Measurements from ENCODE around the gene TLN1. TPM values are rescaled to one million over a fixed set of nuclear protein-coding genes. Genes with fewer than 3 reads are reported as not detected.

The TLN1 gene
- polyA plus RNA-seq (ENCODE audit: insufficient read length in 3 of 3) = 100 to 1,000 TPM; 142 to 154 (median 143) TPM

DNA sequence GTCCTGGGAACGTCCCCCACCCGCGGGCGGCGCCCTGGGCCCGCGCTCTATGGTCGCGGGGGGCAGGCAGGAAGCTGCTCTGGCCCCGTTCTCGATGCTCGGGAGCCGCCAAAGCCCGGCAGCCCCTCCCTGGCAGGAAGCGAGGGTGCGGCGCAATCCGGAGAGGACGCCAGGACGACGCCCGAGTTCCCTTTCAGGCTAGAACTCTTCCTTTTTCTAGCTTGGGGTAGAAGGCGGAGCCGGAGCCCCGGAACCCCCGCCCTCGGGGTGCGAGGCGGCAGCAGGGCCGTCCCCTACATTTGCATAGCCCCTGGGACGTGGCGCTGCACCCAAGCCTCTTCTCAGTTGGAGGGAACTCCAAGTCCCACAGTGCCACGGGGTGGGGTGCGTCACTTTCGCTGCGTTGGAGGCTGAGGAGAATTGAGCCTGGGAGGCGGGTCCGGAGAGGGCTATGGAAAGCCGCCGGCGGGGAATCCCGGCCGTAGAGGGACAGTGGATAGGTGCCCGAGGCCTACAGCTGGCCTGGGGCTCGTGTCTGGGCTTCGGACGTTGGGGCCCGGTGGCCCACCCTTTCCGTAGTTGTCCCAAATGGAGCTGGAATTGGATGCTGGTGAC lies at the start of gene TLN1, which contains the start of gene CREB3:
TLN1 (minus strand) TSS at position 11 of the 615 bp plus-strand sequence. CDS start 6,501 bp downstream, outside the sequence.
CREB3 (plus strand) TSS at position 482 of the 615 bp plus-strand sequence; CDS start at position 589, 107 bp downstream.
- peak; percentile 93 for DNase-seq (ENCODE audit: low read depth in 3 of 3, low spot score in 2 of 3)

DNA sequence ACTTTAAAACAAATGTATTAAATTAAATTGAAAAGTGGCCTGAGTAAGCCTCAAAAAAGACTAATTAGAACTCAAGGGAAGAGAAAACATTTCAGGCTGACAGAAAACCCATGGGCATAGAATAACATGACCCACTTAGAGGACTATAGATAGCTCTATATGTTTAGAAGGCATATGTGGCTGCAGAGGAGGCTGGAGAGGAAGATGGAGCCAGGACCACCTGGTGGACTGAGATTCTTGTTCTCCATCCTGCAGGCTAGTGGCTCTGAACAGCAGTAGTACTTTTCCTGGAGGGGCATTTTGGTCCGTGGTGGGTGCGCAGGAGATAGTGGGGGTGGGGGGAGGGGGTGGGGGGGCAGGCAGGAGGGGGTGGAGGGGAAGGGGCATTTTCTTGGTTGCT lies 49.1 kb upstream of the TLN1 start:
- DNase-seq (ENCODE audit: low read depth in 3 of 3, low spot score in 2 of 3) = no peak

DNA sequence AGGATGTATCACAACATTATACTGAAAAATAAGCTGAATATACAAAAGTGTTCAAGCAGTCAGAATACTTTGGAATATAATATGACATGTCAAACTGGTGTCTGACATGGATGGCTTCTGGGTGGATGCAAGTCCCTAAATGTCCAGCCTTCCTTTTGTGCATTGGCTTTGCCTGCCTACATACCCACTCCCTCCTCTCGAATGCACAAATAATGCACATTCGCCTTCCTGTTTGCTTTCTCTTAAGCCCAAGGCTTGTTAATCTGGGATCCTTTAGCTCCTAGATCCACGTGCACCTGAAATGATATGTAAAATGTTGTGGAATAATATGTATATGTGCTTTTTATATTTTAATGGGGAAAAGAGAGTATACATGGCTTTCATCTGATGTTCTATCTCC lies 46.5 kb upstream of the TLN1 start:
- DNase-seq (ENCODE audit: low read depth in 3 of 3, low spot score in 2 of 3) = no peak

DNA sequence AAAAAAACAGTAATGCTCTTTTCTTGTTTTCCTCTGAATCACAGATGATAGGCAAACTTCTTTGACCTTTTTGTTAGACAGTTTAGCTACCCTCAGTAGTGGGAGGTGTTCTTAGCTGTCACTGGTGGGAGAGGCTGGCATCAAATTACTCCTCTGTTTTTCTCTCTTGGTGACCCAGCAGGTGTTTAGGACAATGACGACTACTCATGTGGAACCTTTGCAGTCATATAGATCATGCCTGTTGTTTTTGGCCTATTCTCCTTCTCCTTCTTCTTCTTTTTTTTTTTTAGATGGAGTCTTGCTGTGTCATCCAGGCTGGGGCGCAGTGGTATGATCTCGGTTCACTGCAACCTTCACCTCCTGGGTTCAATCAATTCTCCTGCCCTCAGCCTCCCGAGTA lies 44.0 kb upstream of the TLN1 start:
- no peak for DNase-seq (ENCODE audit: low read depth in 3 of 3, low spot score in 2 of 3)

DNA sequence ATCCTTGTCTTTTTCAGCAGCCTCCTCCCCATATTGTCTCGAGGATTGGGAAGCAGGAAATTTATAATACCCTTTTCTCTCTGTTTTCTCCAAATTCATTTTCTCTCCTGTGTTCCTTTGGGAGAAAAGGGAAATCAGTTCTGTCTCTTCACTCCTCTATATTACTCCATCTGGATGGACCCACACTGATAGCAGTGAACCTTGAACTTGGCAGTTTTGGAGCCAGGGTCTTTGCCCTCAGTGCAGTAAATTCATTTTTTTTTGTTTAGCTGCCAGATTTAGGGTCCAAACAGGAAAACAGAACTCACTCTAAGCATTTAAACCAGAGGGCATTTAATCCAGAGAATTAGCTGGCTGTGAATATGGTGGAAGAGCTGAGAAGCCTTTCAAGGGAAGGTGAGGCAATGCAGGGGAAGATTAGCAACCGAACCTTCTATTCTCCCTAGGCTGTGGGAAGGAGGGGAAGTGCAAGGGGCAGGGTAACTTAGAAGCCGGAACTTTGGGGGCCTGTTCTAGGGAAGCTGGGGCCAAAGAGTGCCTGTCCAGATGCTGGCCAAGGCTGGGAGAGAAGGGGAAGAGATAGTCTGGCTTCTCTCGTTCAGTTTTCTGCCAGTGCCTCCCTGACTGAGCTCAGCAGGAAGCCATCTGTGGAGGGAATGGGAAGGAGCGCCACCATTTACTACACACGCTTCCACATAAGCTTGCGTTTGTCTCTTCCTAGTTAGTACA lies 43.1 kb upstream of the TLN1 start:
- no peak for DNase-seq (ENCODE audit: low read depth in 3 of 3, low spot score in 2 of 3)

DNA sequence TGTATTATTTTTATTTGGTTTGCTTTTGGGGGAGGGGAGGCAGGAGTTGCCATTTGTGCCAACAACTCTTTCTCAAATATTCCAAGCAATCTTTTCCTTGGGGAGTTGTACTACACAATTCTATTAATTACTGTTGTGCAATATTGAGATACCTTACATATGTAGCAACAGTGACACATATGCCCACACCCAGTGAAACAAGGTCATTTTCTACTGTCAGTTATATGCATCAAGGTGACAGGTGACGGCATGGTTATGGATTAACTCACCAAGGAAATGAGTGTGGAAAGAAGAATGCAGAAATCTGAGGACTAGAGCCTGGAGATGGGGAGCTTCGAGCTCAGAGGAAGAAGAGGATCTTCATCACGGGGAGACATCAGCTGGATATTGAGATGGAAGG lies 39.9 kb upstream of the TLN1 start:
- DNase-seq (ENCODE audit: low read depth in 3 of 3, low spot score in 2 of 3) = no peak

- no peak for DNase-seq (ENCODE audit: low read depth in 3 of 3, low spot score in 2 of 3)
Observed at GRCh38 chr9:35771534-35771933, 39.5 kb upstream of the TLN1 start.

DNA sequence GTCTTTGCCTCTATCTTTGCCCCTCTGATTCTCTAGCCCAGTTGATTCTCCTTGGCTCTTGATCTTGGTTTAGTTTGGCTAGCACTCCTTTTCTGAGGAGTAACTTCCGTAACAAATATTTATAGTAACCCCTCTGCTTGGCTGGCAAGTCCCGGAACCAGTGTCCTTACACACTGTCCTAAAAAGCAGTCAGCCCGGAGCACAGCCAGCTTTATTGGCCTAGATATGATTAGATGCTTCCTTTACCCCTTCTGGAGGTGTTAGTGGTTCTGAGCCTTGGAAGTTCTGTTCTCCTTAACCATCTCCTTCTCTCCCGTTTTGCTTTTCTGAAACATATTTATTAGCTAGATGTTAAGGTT lies 39.1 kb upstream of the TLN1 start:
- no peak for DNase-seq (ENCODE audit: low read depth in 3 of 3, low spot score in 2 of 3)

GRCh38 chr9:35769763-35770162 lies 37.8 kb upstream of the TLN1 start:
- DNase-seq (ENCODE audit: low read depth in 3 of 3, low spot score in 2 of 3) = no peak

DNA sequence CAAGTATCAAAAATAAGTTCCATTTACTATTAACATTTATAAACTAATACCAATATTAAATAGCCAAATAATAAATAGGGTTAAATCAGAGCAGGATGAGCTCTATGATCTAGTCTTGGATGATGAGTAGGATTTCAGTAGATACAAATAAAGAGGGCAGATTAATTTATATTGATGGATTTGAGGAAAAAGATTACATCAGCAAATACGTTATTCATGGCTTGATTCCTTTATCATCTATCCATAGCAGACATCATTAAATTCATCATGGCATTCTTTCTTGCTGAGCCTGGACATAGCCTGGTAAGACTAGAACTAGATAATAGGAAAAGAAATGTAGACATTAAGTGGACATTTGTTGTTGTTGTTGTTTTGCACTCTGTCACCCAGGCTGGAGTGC lies 35.5 kb upstream of the TLN1 start:
- no peak for DNase-seq (ENCODE audit: low read depth in 3 of 3, low spot score in 2 of 3)

DNA sequence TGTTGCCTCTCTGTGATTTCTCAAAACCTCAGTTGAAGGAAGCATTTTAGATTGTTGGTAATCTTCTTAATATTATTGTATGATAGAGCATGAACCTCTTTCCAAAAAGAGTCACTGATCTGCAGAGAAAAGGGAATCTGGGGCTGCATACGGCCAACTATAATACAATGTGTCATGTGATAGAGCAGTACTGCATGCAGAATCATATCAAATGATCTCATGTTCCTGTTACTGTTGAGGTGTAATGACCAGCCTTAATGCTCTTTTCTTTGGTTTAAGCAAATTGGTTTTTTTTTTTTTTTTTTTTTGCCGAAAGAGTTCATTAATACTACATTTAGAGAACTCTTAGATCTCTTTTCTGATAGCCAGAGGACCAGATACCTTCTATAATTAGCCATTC lies 35.0 kb upstream of the TLN1 start:
- DNase-seq (ENCODE audit: low read depth in 3 of 3, low spot score in 2 of 3) = no peak

DNA sequence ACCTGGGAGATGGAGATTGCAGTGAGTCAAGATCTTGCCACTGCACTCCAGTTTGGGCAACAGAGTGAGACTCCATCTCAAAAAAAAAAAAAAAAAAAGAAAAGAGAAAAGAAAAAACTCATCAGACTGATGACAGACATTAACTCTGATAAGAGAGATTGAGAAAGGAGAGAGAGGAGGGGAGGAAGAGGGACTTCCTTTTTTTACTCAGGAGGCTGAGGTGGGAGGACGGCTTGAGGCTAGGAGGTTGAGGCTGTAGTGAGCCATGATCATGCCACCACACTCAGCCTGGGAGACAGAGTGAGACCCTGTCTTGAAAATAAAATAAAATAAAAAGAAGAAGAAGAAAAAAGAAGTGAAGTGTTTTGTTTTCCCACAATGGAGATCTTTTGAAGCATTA lies 31.8 kb upstream of the TLN1 start:
- no peak for DNase-seq (ENCODE audit: low read depth in 3 of 3, low spot score in 2 of 3)

DNA sequence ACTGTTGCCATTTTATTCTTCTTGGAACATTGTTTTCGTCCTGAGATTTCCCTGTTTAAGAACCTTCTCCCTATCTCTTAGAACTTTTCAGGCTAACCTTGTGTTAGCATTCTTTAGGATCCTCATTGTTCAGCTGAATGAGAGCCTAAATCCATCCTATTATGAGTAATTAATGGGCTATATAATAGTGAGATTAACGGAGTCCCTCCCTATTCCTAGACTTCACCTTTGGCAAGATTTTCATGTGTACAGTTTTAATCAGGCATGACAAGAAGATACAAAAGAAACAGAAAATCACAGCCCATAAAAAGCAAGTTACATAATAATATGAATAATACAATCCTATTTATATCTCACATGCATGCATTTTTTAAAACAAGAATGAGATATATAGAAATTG lies 31.2 kb upstream of the TLN1 start:
- no peak for DNase-seq (ENCODE audit: low read depth in 3 of 3, low spot score in 2 of 3)

- DNase-seq (ENCODE audit: low read depth in 3 of 3, low spot score in 2 of 3) = no peak
Observed at GRCh38 chr9:35760651-35761050, 28.7 kb upstream of the TLN1 start.

DNA sequence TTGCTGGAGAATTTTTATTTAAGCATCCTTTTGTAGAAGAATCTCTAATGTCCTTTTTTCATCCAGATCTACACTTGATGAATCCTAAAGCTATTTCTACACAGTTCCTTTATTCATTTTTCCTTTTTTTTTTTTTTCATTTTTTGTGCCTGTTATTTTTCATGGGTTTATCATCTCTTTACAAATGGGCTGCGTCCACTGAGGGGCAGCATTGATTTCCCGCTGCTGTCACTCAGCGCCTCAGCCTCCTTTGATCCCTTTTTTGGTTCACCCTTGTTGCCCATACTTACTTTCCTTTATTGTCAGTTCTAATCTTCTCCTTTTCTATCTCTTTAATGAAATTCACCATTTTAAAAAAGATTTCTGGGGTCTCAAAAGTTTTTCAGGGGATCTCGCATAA lies 27.8 kb upstream of the TLN1 start:
- no peak for DNase-seq (ENCODE audit: low read depth in 3 of 3, low spot score in 2 of 3)

DNA sequence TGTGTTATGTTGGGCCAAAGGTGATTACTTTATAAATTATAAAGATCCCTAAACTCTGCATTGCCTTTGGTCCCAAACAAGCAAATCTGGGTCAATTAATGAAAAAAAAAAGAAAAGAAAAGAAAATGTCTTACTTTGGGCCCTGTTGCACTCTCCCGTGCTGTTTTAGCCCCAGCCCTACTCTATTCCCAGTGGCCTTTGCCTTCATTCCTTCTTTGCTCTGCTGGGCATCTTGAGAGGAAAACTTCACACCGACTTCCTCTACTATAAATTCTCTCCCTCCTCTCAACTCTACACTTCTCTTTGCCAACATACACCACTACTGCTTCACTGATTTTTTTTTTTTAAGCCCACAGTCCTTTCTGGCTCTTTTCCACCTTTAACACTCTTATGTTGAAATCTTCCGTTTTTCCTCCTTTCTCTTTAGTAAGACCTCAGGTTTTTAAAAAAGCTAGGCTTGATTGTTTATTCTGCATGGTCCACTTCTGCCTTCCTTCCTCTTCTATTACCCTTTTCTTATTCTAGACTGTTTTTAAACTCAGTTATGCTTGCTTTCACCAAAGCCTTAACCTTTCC lies 26.6 kb upstream of the TLN1 start:
- DNase-seq (ENCODE audit: low read depth in 3 of 3, low spot score in 2 of 3) = no peak

GRCh38 chr9:35757892-35758275 lies 25.9 kb upstream of the TLN1 start:
- no peak for DNase-seq (ENCODE audit: low read depth in 3 of 3, low spot score in 2 of 3)

GRCh38 chr9:35757226-35757891 lies 25.4 kb upstream of the TLN1 start:
- DNase-seq (ENCODE audit: low read depth in 3 of 3, low spot score in 2 of 3) = peak in 2 of 3 donors; percentile 31 to 35

DNA sequence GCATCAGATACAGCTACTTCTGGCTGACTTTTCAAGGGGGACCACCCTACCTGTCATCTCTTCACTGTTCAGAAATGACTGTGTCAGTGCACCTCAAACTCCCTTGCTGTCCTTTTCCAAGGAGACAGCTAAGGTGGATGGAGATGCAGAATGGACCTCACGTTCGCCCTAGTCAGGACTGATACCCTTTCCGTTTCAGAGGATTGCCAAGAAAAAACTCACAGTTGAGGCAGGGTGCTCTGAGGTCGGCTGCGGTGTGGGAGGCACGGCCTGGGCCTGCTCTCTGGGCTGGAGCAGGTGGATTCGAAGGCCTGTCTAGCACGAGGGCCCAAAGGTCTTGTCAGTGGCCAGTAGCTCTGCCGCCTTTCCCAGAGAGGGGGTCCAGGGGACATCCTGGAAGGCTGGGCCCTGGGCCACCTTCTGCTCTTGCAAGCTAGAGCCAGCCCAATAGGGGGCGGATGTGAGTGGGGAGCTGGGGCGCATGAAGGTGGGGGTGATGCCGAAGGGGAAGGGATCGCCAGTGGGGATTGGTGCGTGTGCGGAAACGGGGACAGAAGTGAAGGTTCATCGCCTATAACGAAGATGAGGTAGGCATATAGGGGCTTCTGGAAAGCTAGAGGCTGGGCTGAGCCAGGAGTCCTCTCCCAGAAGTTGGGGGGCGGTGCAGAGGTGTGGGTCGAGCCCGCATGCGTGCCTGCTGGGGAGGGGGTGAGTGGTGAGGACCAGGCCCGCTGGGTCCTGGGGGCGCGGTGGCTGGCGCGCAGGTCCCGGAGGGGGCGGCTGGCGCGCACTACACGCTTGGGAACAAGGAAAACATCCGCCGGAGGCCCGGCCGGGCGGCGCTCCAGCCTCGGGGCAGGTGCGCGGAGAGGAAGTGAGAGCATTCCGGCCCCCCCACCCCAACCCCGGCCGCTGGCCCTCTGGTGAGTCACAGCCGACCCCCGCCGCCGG lies 24.6 kb upstream of the TLN1 start:
- peak in 2 of 3 donors; percentile 38 to 52 for DNase-seq (ENCODE audit: low read depth in 3 of 3, low spot score in 2 of 3)

- DNase-seq (ENCODE audit: low read depth in 3 of 3, low spot score in 2 of 3) = no peak
Observed at GRCh38 chr9:35755071-35755470, 23.1 kb upstream of the TLN1 start.
